HepG2 (cell line): ENCODE data around the gene TEFM. TPM values are rescaled to one million over a fixed set of nuclear protein-coding genes. Genes with fewer than 3 reads are reported as not detected.

Experiments
- ATAC-seq: fragments of 200-7000 bp; cut with Tn5 transposase; 3 replicates; pipeline ENCODE4 v1.9.1; 2020; ENCODE audit warnings: mild to moderate bottlenecking, moderate library complexity
- BruUV-seq: library from RNA; stranded (reverse); fragments of 400-500 nt; replicated peaks from 2 replicates; lab custom pipeline; 2021; lab: Mats Ljungman, UMichigan
- CTCF ChIA-PET: fragments of 300-600 bp; formaldehyde crosslinking; extraction: SDS; loops from one replicate; lab custom pipeline; 2021; ENCODE audit warnings: low total read pairs, inconsistent platforms, low intra/inter-chr PET ratio; lab: Yijun Ruan, JAX
- POLR2A ChIA-PET: fragments of 350-600 bp; sonication (Branson Sonifier 250); formaldehyde crosslinking; loops from one replicate; lab custom pipeline; 2020; ENCODE audit warnings: antibody characterized with exemption, inconsistent platforms; lab: Yijun Ruan, JAX
- DNase-seq: peaks from one replicate; pipeline ENCODE4 v3.0.0-alpha.2; 2015; ENCODE audit warnings: low spot score
- FAIRE-seq: peaks from 3 replicates; lab custom pipeline; 2011; peaks lifted over from hg19 to GRCh38; lab: Jason Lieb, UNC
- H2AFZ ChIP-seq: one replicate; pipeline ENCODE4 v1.6.1; 2011; ENCODE audit warnings: low read length, inconsistent platforms
- H3K27ac ChIP-seq: fragments of 300-600 bp; 3 replicates; pipeline ENCODE4 v1.8.0; 2011; ENCODE audit warnings: mixed run types, mild to moderate bottlenecking, mixed read lengths, low read length, inconsistent platforms; ENCODE audit not compliant: insufficient read depth; ENCODE audit errors: extremely low read length
- H3K27me3 ChIP-seq, 2 experiments: fragments of 200-600 bp in 1 of 2; 2 replicates in 1 of 2; 3 replicates in 1 of 2; pipeline versions ENCODE4 v1.6.0 to v1.8.0; 2011; ENCODE audit warnings: low read length in 2 of 2, mild to moderate bottlenecking in 2 of 2, moderate library complexity in 2 of 2, inconsistent platforms in 1 of 2; ENCODE audit not compliant: insufficient read depth in 2 of 2, control insufficient read depth in 1 of 2
- H3K36me3 ChIP-seq, 2 experiments: fragments of 200-600 bp in 1 of 2; replicated peaks in 1 of 2; 2 replicates in 1 of 2; 3 replicates in 1 of 2; pipeline versions ENCODE4 v1.5.1 to v1.8.0; 2011; ENCODE audit warnings: low read length in 2 of 2, inconsistent platforms in 1 of 2; ENCODE audit not compliant: insufficient read depth in 2 of 2, control insufficient read depth in 1 of 2
- H3K4me1 ChIP-seq: 2 replicates; pipeline ENCODE4 v1.5.1; 2012; ENCODE audit warnings: low read length, inconsistent platforms; ENCODE audit not compliant: insufficient read depth
- H3K4me2 ChIP-seq: 2 replicates; pipeline ENCODE4 v1.6.0; 2011; ENCODE audit warnings: low read depth, low read length, inconsistent platforms
- H3K4me3 ChIP-seq, 3 experiments: fragments of 200-600 bp in 1 of 3; sonication (generic), shearing (Covaris generic) in 1 of 3; replicated peaks in 1 of 3; 2 replicates each; pipeline ENCODE4 v1.5.1; 2011 to 2016; ENCODE audit warnings: low read length in 3 of 3, inconsistent platforms in 2 of 3, low read depth in 2 of 3, mild to moderate bottlenecking in 2 of 3, control low read depth in 1 of 3, mixed read lengths in 1 of 3; ENCODE audit not compliant: insufficient read depth in 1 of 3
- H3K79me2 ChIP-seq: one replicate; pipeline ENCODE4 v1.6.1; 2011; ENCODE audit warnings: low read length, inconsistent platforms; ENCODE audit not compliant: insufficient read depth
- H3K9ac ChIP-seq: 2 replicates; pipeline ENCODE4 v1.6.0; 2011; ENCODE audit warnings: mild to moderate bottlenecking, low read depth, low read length, inconsistent platforms; ENCODE audit not compliant: insufficient read depth
- H3K9me3 ChIP-seq: 2 replicates; pipeline ENCODE4 v1.5.1; 2012; ENCODE audit warnings: mild to moderate bottlenecking, low read length
- H4K20me1 ChIP-seq: 2 replicates; pipeline ENCODE4 v1.6.0; 2011; ENCODE audit warnings: inconsistent platforms, mild to moderate bottlenecking, low read length, moderate library complexity; ENCODE audit not compliant: insufficient read depth
- CCAR2 ChIP-seq: fragments of 200-400 bp; formaldehyde crosslinking; optimal IDR thresholded peaks from 2 replicates; pipeline ENCODE3; 2018; ENCODE audit warnings: low read depth, mild to moderate bottlenecking, low read length, moderate library complexity
- HOXA9 ChIP-seq: sonication (generic); formaldehyde crosslinking; IDR thresholded peaks from 2 replicates; pipeline ENCODE4 v1.8.1; 2022; ENCODE audit warnings: missing genetic modification reagents, mild to moderate bottlenecking, moderate library complexity, borderline replicate concordance
- KDM1A ChIP-seq: IDR thresholded peaks from 2 replicates; pipeline ENCODE4 v1.6.1; 2016; ENCODE audit warnings: missing compliant biosample characterization
- NFIC ChIP-seq: IDR thresholded peaks from 2 replicates; pipeline ENCODE4 v1.6.1; 2012; ENCODE audit warnings: mild to moderate bottlenecking, low read length, inconsistent platforms
- NR2F1 ChIP-seq, 2 experiments: fragments of 450-650 bp in 1 of 2; formaldehyde crosslinking in 1 of 2; IDR thresholded peaks; 2 replicates each; pipeline versions ENCODE4 v1.5.0 to v1.6.1; 2016 to 2020; ENCODE audit warnings: mild to moderate bottlenecking in 1 of 2, missing compliant biosample characterization in 1 of 2, missing genetic modification reagents in 1 of 2, moderate library complexity in 1 of 2
- NR2F6 ChIP-seq, 2 experiments: IDR thresholded peaks; 2 replicates each; pipeline ENCODE4 v1.6.1; 2016; ENCODE audit warnings: antibody characterized with exemption in 1 of 2, mild to moderate bottlenecking in 1 of 2
- REPIN1 ChIP-seq: sonication (generic); formaldehyde crosslinking; IDR thresholded peaks from 2 replicates; pipeline ENCODE4 v1.8.0; 2022; ENCODE audit warnings: missing genetic modification reagents, low read depth, mild to moderate bottlenecking, borderline replicate concordance
- RNF2 ChIP-seq: fragments of 450-650 bp; conservative IDR thresholded peaks from 2 replicates; pipeline ENCODE4 v1.6.1; 2016; ENCODE audit warnings: low read depth
- TEAD3 ChIP-seq: optimal IDR thresholded peaks from 2 replicates; pipeline ENCODE3; 2016; ENCODE audit warnings: borderline replicate concordance
- ZMYM3 ChIP-seq: sonication (generic); formaldehyde crosslinking; IDR thresholded peaks from 2 replicates; pipeline ENCODE4 v1.5.1; 2020; ENCODE audit warnings: mild to moderate bottlenecking, missing genetic modification reagents
- ZNF563 ChIP-seq: sonication (generic); formaldehyde crosslinking; IDR thresholded peaks from 2 replicates; pipeline ENCODE4 v1.8.0; 2022; ENCODE audit warnings: mild to moderate bottlenecking, moderate library complexity, missing genetic modification reagents
- ZNF629 ChIP-seq: sonication (generic); formaldehyde crosslinking; conservative IDR thresholded peaks from 2 replicates; pipeline ENCODE4 v1.5.0; 2020; ENCODE audit warnings: missing genetic modification reagents
- ZNF841 ChIP-seq: sonication (generic); formaldehyde crosslinking; IDR thresholded peaks from 2 replicates; pipeline ENCODE4 v1.8.1; 2023; ENCODE audit warnings: missing genetic modification reagents, borderline replicate concordance
- ZSCAN22 ChIP-seq: sonication (generic); formaldehyde crosslinking; IDR thresholded peaks from 2 replicates; pipeline ENCODE4 v1.4.0; 2020; ENCODE audit warnings: mild to moderate bottlenecking, missing genetic modification reagents
- WGBS: methylation state at CpG from one replicate; pipeline ENCODE4 v1.1.6; 2017; ENCODE audit warnings: low lambda C conversion rate; 5-methylcytosine and 5-hydroxymethylcytosine counted together
- in situ Hi-C: cut with HindIII; loops from 2 replicates; pipeline ENCODE4 v1.10.0; 2017; ENCODE audit warnings: low pct_unique_long_range_greater_than_20kb; ENCODE audit not compliant: extremely low pct_ligation_motif_present
- intact Hi-C: fragments of 100-400 bp; cut with micrococcal nuclease; formaldehyde crosslinking; loops from one replicate; pipeline ENCODE4 v1.10.0; 2022; ENCODE audit not compliant: unreplicated experiment
- polyA plus RNA-seq, 8 experiments: library from polyadenylated mRNA; depleted of rRNA in 3 of 8; stranded (reverse) in 7 of 8; unstranded in 1 of 8; fragments of >200 nt; fragmentation: Illumina TruSeq in 4 of 8; extraction: Trizol in 4 of 8; gene quantifications; 2 replicates each; pipeline versions ENCODE4 v1.2.1 to v1.2.3, GENCODE V29; 2011 to 2016; ENCODE audit warnings: low read depth in 4 of 8, missing spikeins in 1 of 8, mixed read lengths in 1 of 8; ENCODE audit not compliant: insufficient read depth in 1 of 8
- total RNA-seq, 5 experiments: library from RNA; depleted of rRNA; stranded (reverse); fragments of >200 nt; fragmentation: Illumina TruSeq; extraction: Trizol; gene quantifications; 2 replicates each; pipeline ENCODE4 v1.2.3, GENCODE V29; 2016; ENCODE audit warnings: low read depth in 1 of 5
- TF ChIP-seq, protein P1 (sequence below): sonication (generic); formaldehyde crosslinking; IDR thresholded peaks from 2 replicates; pipeline ENCODE4 v1.8.1; 2023; ENCODE audit warnings: mild to moderate bottlenecking, missing genetic modification reagents, borderline replicate concordance

Gene TEFM
- total and polyA plus RNA-seq, 2 of the 13 experiments (the other 11 are each of a cell fraction or from before 2014, with no cell fraction given) = 7.0 to 20.0 TPM

DNA sequence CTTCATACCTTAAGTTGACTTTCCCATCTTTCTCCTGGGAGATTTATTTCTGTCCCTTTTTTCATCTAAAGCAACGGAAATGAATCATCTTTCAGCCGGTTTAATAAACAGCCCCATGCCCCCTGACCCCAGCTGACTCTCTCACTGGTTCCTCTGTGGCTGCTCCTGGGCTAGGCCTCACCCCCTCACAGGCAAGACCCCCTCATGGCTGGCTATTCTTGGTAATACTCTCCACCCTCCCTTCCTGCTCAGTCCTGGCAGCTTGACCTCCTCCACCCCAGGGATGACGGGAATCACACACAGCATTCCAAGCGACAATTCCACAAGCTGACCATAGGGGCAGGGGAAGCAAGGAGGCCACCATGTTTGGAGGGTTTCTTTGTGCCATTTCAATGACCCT lies 14.2 kb upstream of the TEFM start:
- ATAC-seq (peak; percentile 32; the same call in 2 of the 3 replicates), DNase-seq (peak; percentile 27), FAIRE-seq (peak; percentile 53)
- no peaks in the 10 kb centered on the region for H3K36me3 ChIP-seq
- TF ChIP-seq ZSCAN22 (CRISPR knock-in tag) (no peak), NR2F1 (CRISPR knock-in tag; IDR thresholded peaks at IDR 0.05) (0 out of 4 replicates have a peak, but pooled peaks of 1 of the 2 experiments have one; percentile 31), NR2F6 (IDR thresholded peaks at IDR 0.05) (peak; percentile 13; the same call in 1 of the 2 replicates), NR2F6 (CRISPR knock-in tag; IDR thresholded peaks at IDR 0.05) (no peak), REPIN1 (CRISPR knock-in tag) (no peak), TEAD3 (CRISPR knock-in tag) (peak; percentile 70)
- H4K20me1 ChIP-seq = no peaks in the 10 kb centered on the region
- ChIA-PET CTCF (no interaction called here), POLR2A (no interaction called here)
- in situ Hi-C loops (no loop called here), intact Hi-C loops (no loop called here)
- H3K4me1 ChIP-seq = peaks cover 41% of the 10 kb centered on the region
- H3K4me2 ChIP-seq = peak overlapping the region; percentile 23; the same call in 1 of the 2 replicates
- no peak overlapping the region; a peak in 1 of 6 replicates for H3K4me3 ChIP-seq
- H3K27me3 ChIP-seq = peaks cover 0 to 22% of the 10 kb centered on the region in 2 experiments; a peak in 2 of 5 replicates
- H3K79me2 ChIP-seq = no peaks in the 10 kb centered on the region
- H3K9me3 ChIP-seq = no peaks in the 10 kb centered on the region
- H3K27ac ChIP-seq = no peak overlapping the region
- WGBS = 18% methylated on average over 4 of the region's 4 CpGs
- no TSS peak for BruUV-seq
- H3K9ac ChIP-seq = no peak overlapping the region
- H2AFZ ChIP-seq = no peak overlapping the region

DNA sequence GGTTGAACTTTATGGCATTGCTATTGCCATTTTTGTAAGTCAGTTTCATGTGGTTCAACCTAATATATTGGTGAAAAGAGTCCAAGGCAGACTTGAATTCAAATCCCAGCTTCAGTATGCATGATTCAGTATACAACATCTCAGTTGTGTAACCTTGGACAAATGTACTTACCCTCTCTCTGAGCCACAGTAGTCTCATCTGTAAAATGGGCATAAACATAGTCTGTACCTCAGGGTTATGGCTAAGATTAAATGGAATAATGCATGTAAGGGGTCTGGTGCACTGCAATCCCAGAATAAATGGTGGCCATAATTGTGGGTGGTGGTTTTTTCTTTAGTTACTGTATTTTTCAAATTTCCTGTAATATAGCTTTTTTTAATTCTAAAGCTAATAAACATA lies 11.0 kb upstream of the TEFM start:
- no peaks in the 10 kb centered on the region for H3K79me2 ChIP-seq
- H3K27me3 ChIP-seq = peaks cover 0 to 19% of the 10 kb centered on the region in 2 experiments; a peak in 2 of 5 replicates
- no peak for FAIRE-seq
- no peaks in the 10 kb centered on the region for H4K20me1 ChIP-seq
- BruUV-seq = no TSS peak
- in situ Hi-C loops = no loop called here
- no peak for DNase-seq
- no peak overlapping the region for H2AFZ ChIP-seq
- CTCF ChIA-PET = no interaction called here
- no peaks in the 10 kb centered on the region for H3K36me3 ChIP-seq
- H3K4me3 ChIP-seq = no peak overlapping the region
- no peak overlapping the region for H3K4me2 ChIP-seq
- H3K9ac ChIP-seq = no peak overlapping the region
- no peak for ATAC-seq
- no peak overlapping the region for H3K27ac ChIP-seq
- H3K9me3 ChIP-seq = no peaks in the 10 kb centered on the region
- POLR2A ChIA-PET = no interaction called here
- intact Hi-C loops = no loop called here
- H3K4me1 ChIP-seq = peaks cover 39% of the 10 kb centered on the region
- TF ChIP-seq, protein P1, sequence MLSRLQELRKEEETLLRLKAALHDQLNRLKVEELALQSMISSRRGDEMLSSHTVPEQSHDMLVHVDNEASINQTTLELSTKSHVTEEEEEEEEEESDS = no peak
- no peak for TF ChIP-seq CCAR2
- peak; percentile 89 for TF ChIP-seq ZNF629 (CRISPR knock-in tag)
- no peak for TF ChIP-seq NFIC
- TF ChIP-seq ZMYM3 (CRISPR knock-in tag) = 0 out of 2 replicates have a peak, but pooled peaks have one; percentile 41
- TF ChIP-seq HOXA9 = no peak
- TF ChIP-seq KDM1A (CRISPR knock-in tag) = 0 out of 2 replicates have a peak, but pooled peaks have one; percentile 19
- TF ChIP-seq RNF2 = no peak
- no peak for TF ChIP-seq ZNF563 (CRISPR knock-in tag)
- no peak for TF ChIP-seq ZNF841 (CRISPR knock-in tag)
- TF ChIP-seq, all 625 proteins: peak for 3
